Measurements from ENCODE around the gene TNS3. TPM values are rescaled to one million over a fixed set of nuclear protein-coding genes. Genes with fewer than 3 reads are reported as not detected.

Gene TNS3
- total RNA-seq, 1 experiment from 2014 or later: 28.9 TPM

DNA sequence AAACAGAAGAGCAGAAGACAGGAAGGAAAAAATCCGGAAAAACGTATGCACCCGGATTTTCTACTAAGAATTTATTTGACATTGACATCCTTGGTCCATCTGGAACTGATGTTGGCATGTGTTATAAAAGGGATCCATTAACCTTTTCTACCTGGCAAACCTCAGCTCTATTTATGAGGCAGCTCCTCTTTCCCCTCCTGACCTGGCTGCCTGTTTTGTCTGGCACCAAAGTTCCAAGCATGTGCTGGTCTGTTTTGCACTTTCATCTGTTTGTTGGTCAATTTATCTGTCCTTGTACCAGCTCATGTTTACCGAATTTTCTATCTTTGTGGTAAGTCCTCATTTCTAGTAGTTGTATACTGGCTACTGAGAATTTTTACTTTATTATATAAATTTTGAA is 258.0 kb downstream of the TNS3 start:
- Histone ChIP-seq H3K27me3 (ENCODE audit: control insufficient read depth, insufficient read depth, low read length) (no peaks in the 10 kb centered on the region), H3K36me3 (replicated peaks; ENCODE audit: control insufficient read depth, insufficient read depth, low read length) (no peaks in the 10 kb centered on the region), H3K4me3 (ENCODE audit: insufficient read depth, low read depth, low read length) (no peak overlapping the region)
- DNase-seq: no peak

DNA sequence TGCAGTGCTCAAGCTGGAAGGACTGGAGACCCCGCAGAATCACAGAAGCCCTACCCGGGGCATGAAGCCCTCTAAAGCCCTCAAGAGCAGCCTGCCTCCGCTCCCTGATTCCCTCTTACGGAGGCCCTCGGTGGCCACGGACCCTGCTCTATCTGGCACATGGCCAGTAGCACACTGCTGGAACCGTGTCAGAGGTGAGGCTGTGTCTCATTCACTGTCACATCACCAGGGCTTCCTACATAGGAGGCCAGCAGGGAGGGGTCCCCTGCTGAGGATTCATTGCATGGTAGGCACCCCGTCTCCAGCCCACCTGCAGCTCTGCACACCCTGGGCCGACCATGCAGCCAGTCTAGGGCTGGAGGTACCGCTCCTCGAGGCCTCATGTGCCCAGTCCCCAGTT is 259.2 kb downstream of the TNS3 start:
- no peak overlapping the region for H3K4me3 ChIP-seq (ENCODE audit: insufficient read depth, low read depth, low read length)
- DNase-seq: no peak
- H3K36me3 ChIP-seq (replicated peaks; ENCODE audit: control insufficient read depth, insufficient read depth, low read length): no peaks in the 10 kb centered on the region
- no peaks in the 10 kb centered on the region for H3K27me3 ChIP-seq (ENCODE audit: control insufficient read depth, insufficient read depth, low read length)

DNA sequence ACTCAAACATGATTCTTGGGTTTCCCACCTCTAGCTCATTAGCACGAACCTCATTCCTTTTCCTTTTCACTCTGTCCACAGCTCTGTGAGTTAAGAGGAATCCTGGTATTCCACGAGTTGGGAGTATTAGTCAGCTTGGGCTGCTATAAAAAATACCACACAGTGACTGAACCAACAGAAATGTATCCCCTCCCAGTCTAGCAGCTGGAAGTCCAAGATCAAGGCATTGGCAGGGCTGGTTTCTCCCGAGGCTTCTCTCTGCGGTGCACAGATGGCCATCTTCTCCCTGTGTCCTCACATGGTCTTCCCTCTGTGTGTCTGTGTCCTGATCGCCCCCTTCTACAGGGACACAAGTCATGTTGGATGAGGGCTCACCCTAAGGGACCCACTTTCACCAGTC is 261.6 kb downstream of the TNS3 start:
- H3K36me3 ChIP-seq (replicated peaks; ENCODE audit: control insufficient read depth, insufficient read depth, low read length): no peaks in the 10 kb centered on the region
- H3K27me3 ChIP-seq (ENCODE audit: control insufficient read depth, insufficient read depth, low read length): no peaks in the 10 kb centered on the region
- no peak overlapping the region for H3K4me3 ChIP-seq (ENCODE audit: insufficient read depth, low read depth, low read length)
- DNase-seq: no peak

DNA sequence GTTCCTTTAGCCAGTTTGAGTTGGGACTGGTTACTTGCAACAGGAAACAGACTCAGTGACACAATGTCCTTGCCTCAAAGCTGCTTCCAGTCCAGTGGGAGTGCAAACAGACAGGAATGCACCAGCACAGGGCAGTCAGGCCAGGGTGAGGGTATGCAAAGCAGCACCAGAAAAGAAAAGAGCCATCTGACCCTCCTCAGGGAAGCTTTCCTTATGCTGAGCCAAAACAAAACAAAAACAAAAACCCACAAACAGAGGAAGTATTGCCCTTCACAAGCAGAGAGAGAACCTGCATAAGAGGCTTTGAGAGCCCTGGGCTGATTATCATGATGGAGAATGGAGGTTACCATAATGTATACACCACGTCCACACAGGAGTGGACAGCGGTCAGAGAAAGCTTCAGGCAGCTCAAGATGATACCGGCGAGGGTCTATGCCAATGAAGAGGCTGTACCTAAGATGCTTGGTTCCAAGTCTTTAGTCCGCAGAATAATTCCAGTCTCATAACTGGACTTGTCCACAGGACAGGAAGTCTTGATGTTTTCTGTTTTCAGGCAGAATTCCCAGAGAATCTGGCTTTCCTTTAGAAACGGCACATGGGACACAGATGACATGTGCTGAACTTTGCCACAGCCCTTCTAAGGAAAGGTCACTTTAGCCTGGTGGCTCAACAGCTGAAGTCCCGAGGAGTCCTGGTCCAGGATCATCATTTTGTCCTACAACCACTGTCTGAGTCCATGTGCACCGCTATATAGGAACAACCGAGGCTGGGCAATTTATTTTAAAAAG is 263.3 kb downstream of the TNS3 start:
- Histone ChIP-seq H3K27me3 (ENCODE audit: control insufficient read depth, insufficient read depth, low read length) (no peaks in the 10 kb centered on the region), H3K4me3 (ENCODE audit: insufficient read depth, low read depth, low read length) (no peak overlapping the region), H3K36me3 (replicated peaks; ENCODE audit: control insufficient read depth, insufficient read depth, low read length) (no peaks in the 10 kb centered on the region)
- no peak for DNase-seq

DNA sequence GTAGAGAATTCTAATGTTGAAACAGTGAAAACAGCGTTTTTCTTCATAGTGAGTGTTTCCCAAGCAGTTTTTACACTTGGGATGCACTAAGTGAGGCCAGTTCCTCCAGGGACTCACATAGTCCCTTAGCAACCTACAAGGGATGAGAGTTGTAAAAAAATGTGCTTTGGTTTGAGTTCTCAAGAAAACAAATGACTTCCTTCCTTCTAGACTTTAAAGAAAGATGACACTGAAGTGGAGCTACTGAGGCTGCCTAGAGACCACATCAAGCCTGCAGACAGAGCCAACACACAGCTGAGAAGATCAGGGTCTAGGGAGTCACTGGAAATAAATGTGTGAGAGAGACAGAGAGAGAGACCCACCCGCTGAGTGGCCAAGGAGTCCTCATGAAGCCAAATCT is 264.4 kb downstream of the TNS3 start:
- no peak for DNase-seq
- no peaks in the 10 kb centered on the region for H3K36me3 ChIP-seq (replicated peaks; ENCODE audit: control insufficient read depth, insufficient read depth, low read length)
- H3K27me3 ChIP-seq (ENCODE audit: control insufficient read depth, insufficient read depth, low read length): no peaks in the 10 kb centered on the region
- H3K4me3 ChIP-seq (ENCODE audit: insufficient read depth, low read depth, low read length): no peak overlapping the region

DNA sequence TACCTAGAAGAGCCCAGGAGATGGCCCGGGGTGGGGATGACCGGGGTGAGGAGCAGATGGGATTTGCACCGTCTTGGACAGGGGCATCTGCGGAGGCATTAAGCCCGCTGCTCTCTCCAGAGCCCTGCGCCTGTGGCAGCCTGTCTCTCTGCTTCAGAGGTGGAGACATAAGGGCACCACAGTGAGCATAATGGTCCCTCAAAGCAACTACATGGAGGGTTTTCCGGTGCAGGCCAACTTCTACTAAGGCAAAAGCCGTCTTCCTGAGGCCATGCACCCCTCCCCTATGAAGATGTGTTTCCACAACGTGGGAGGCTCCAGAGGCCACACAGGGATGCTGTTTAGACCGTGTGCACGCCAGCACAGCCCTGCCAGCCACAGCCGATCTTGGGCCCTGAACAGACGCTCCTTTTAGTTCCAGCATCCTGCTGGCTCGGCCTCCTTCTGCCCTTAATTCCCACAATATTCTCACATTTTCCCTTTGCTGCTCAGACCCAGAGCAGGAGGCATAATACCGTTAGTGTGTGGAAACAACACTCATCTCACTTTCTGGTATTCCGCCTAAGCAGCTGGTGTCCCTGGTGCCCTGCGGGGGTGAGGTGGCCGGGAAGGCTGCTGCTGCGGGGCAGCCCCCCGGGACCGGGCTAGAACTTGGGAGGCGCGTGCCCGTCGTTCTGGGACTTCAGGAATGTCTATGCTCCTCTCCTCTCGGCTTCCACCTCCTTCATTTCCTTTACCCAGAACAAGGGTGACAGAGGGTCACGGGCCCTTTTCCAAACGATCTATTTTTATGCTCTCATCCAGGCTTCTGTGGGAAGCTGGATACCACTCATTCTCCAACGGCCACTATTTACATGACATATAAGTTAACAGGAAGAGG is 266.9 kb downstream of the TNS3 start:
- Histone ChIP-seq H3K36me3 (replicated peaks; ENCODE audit: control insufficient read depth, insufficient read depth, low read length) (no peaks in the 10 kb centered on the region), H3K27me3 (ENCODE audit: control insufficient read depth, insufficient read depth, low read length) (no peaks in the 10 kb centered on the region), H3K4me3 (ENCODE audit: insufficient read depth, low read depth, low read length) (no peak overlapping the region)
- no peak for DNase-seq

DNA sequence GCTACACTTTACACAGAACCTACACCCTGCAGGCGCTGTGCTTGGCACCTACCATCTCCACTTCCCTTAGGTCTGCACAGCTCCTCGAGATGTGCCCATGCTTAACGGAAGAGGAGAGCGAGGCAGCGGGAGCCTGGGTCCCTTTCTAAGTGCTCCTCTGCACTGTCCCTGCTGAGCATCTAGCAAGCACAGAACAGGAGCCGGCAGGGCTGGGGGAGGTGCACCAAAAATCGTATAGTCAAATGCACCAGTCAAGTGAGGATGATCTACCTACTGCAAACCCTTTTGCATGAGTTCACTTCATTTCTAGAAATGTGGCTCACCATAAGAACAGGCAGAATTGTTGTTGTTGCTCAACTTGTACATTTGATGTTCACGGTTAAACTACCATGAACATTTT is 267.7 kb downstream of the TNS3 start:
- DNase-seq: no peak
- no peak overlapping the region for H3K4me3 ChIP-seq (ENCODE audit: insufficient read depth, low read depth, low read length)
- no peaks in the 10 kb centered on the region for H3K27me3 ChIP-seq (ENCODE audit: control insufficient read depth, insufficient read depth, low read length)
- H3K36me3 ChIP-seq (replicated peaks; ENCODE audit: control insufficient read depth, insufficient read depth, low read length): no peaks in the 10 kb centered on the region

DNA sequence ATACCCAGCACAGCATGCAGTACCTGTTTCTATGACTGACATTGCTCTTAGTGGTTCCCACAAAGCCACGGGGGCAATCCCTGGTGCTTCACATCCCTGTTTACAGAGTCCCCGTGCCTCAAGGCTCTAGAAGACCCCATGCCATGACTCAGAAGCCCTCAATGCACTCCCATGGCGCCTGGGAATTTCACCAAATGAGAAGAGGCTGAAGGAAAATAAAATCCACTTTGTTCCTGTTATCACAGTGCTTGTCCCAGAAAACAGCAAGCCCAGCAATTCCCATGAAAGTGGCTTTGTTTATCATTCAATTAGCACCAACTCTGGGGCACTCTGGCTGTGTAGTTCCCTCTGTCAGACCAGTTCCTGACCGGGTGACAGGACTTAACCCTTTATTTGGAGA is 268.3 kb downstream of the TNS3 start:
- H3K27me3 ChIP-seq (ENCODE audit: control insufficient read depth, insufficient read depth, low read length): no peaks in the 10 kb centered on the region
- no peaks in the 10 kb centered on the region for H3K36me3 ChIP-seq (replicated peaks; ENCODE audit: control insufficient read depth, insufficient read depth, low read length)
- no peak overlapping the region for H3K4me3 ChIP-seq (ENCODE audit: insufficient read depth, low read depth, low read length)
- DNase-seq: no peak

DNA sequence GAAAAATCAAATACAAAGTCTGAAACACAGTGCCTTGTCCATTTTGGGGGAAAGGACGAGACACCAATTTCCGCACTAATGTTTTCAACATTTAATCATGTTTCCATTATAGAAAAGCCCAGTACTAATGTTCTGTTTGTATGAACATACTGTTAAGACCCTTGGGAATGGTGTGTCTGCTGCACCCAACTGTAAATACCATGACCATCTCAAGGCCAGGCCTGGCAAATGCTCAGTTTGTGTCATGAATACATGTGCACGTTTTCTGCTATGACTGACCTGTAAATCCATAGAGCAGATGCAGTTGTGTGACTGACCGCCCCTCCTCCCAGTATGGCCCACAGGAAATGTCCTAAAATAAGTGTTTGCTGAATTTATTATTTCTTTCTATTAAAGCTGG is 270.0 kb downstream of the TNS3 start:
- no peak overlapping the region for H3K4me3 ChIP-seq (ENCODE audit: insufficient read depth, low read depth, low read length)
- H3K27me3 ChIP-seq (ENCODE audit: control insufficient read depth, insufficient read depth, low read length): no peaks in the 10 kb centered on the region
- no peaks in the 10 kb centered on the region for H3K36me3 ChIP-seq (replicated peaks; ENCODE audit: control insufficient read depth, insufficient read depth, low read length)
- no peak for DNase-seq

DNA sequence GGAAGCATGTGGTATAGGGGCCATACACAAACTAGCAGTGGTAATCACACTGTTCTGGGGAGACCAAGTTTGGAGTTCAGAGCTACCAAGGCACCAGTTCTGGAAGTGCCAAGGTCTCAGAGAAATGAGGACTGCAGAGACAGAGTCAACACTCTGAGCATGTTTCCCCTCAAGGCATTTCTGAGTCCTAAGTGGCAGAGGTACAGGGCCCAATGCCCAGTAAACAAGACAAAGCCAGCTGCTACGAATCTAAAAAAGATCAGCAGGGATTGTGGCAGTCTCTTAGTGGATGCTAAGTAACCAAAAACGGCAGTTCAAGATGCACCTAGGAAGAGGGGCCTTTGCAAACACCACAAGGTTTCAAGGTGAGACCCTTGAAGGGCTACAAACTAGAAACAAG is 271.9 kb downstream of the TNS3 start:
- DNase-seq: no peak
- Histone ChIP-seq H3K27me3 (ENCODE audit: control insufficient read depth, insufficient read depth, low read length) (no peaks in the 10 kb centered on the region), H3K4me3 (ENCODE audit: insufficient read depth, low read depth, low read length) (no peak overlapping the region), H3K36me3 (replicated peaks; ENCODE audit: control insufficient read depth, insufficient read depth, low read length) (no peaks in the 10 kb centered on the region)

DNA sequence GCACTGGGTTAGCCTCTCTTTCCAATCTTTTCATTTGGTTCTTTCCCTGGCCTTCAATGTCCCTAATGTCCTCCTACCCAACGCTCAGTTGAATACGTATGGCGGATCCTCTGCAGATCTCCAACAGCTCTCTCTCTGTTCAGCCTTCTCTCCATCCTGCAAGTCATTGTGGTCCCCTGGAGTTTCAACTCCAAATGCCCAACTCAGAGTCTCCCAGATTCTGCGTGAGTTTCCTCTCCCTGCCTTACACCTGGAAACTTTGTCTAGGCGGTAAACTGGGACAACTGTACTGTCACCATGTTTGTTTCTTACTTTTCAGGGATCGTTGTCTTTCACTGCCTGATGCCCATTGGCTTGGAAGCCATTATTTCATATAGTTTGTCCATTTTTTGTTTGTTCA is 273.1 kb downstream of the TNS3 start:
- no peak overlapping the region for H3K4me3 ChIP-seq (ENCODE audit: insufficient read depth, low read depth, low read length)
- DNase-seq: no peak
- no peaks in the 10 kb centered on the region for H3K36me3 ChIP-seq (replicated peaks; ENCODE audit: control insufficient read depth, insufficient read depth, low read length)
- no peaks in the 10 kb centered on the region for H3K27me3 ChIP-seq (ENCODE audit: control insufficient read depth, insufficient read depth, low read length)

DNA sequence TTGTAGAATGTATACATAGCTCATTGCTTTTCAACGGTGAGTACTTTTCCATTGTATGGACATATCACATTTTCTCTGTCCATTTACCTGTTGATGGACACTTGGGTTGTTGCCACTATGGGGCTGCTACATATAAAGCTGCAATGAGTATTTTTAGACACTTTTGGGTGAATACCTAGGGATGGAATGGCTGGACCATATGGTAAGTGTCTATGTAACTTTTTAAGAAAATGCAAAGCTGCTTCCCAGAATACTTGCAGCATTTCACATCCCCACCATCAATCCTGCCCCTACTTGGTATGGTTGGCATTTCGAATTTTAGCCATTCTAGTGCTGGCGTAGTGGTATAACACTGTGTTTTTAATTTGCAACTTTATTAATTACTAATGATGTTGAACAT is 274.6 kb downstream of the TNS3 start:
- no peak for DNase-seq
- Histone ChIP-seq H3K4me3 (ENCODE audit: insufficient read depth, low read depth, low read length) (no peak overlapping the region), H3K27me3 (ENCODE audit: control insufficient read depth, insufficient read depth, low read length) (no peaks in the 10 kb centered on the region), H3K36me3 (replicated peaks; ENCODE audit: control insufficient read depth, insufficient read depth, low read length) (no peaks in the 10 kb centered on the region)

DNA sequence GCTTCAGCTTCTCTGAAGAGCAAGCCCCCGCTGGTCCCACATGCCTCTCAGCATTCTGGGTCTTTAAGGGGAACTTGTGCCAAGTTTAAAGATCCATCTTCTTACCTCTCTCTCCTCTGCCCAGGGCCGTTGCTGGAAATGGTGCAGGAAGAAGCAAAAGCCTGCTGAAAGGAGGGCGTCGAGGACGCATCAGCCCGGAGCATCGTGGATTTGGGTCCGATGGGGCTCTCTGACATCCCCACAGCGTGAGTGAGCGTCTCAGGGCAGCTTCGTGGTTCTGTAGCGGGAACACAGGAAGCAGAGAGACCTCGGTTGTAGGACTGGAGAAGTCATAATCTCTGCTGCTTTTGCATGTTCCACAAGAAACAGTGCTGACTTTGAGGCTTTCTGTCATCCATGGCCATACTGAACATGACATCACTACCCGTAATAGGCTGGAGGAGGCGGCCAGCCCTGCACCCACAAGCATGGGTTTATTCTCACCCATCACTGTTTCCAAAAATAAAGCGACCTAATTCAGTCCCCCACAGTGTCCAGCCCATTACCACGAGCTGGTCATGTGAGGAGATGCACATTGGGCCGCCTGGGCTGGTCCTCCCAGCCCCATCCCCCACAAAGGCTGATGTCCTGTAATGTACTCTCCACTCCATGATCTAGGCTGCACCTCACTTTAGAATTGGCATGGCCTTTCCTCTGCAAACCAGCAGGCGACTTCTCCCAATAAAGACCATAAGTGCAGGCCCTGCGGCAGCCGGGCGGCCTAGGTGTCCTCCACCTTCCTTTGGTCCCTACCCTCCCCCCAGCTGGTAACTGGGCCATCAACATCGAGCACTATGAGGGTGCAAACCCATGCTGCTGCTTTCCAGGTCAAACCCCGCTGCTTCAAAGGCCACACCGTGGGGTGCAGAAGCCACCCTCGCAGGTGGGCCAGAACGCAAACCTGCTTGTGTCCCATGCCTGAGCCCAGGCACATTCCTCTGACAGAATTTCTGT is 276.9 kb downstream of the TNS3 start:
- Histone ChIP-seq H3K4me3 (ENCODE audit: insufficient read depth, low read depth, low read length) (no peak overlapping the region), H3K27me3 (ENCODE audit: control insufficient read depth, insufficient read depth, low read length) (no peaks in the 10 kb centered on the region), H3K36me3 (replicated peaks; ENCODE audit: control insufficient read depth, insufficient read depth, low read length) (0 out of 2 replicates have a peak, but pooled peaks cover 3% of the 10 kb centered on the region)
- DNase-seq: peak; percentile 49

DNA sequence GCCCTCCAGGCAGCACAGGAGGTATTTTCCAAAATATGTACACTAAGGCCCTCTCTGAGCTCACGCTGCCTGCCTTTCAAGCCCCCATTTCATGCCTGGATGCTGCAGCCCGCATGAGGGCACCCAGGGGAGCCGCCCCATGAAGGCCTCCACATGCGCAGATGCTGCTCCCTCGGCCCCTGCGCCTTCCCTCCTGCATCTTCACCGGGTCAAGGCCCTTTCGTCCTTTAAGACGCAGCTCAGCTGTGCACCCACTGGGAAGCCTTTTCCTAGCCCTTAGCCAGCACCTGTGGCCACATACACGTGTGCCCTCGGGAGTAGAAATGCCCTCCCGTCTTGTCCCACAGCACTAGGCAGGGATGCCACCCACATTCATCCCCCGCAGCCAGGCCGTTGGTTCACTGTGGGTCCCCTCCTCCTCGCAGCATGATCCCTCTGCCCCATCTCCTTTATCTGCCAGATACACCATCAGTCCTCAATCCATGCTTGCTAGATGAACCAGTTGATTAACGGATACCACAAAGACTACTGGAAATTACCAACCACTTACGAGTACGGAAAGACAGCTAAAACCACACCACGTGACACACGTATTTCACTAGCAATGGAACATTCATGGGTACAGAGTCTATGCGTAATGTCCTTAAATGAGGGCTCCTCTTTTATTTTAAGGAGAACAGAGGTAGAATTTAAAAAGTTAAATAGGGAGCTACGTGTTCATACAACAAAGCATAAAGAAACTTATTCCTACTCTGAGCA is 278.0 kb downstream of the TNS3 start:
- H3K4me3 ChIP-seq (ENCODE audit: insufficient read depth, low read depth, low read length): no peak overlapping the region
- no peak for DNase-seq
- no peaks in the 10 kb centered on the region for H3K27me3 ChIP-seq (ENCODE audit: control insufficient read depth, insufficient read depth, low read length)
- H3K36me3 ChIP-seq (replicated peaks; ENCODE audit: control insufficient read depth, insufficient read depth, low read length): 0 out of 2 replicates have a peak, but pooled peaks cover 3% of the 10 kb centered on the region

Measured in H7 (cell line).